Measurements from ENCODE around the gene GTF2H4.
"Not testable (repeated sequence)": the region's sequence is repeated elsewhere in the genome, so short reads cannot be mapped to it uniquely, and the experiment has no call there.

GTF2H4 gene

GRCh38 chr6:30895343-30895742 lies 12.7 kb upstream of the GTF2H4 start:
- no peak for DNase-seq (ENCODE audit: low spot score)

GRCh38 chr6:30896541-30896940 lies 11.5 kb upstream of the GTF2H4 start:
- no peak for DNase-seq (ENCODE audit: low spot score)

- no peak for DNase-seq (ENCODE audit: low spot score)
Observed at GRCh38 chr6:30897882-30898281, 10.1 kb upstream of the GTF2H4 start.

GRCh38 chr6:30898750-30899360 lies 9.2 kb upstream of the GTF2H4 start:
- no peak for DNase-seq (ENCODE audit: low spot score)

- no peak for DNase-seq (ENCODE audit: low spot score)
Observed at GRCh38 chr6:30900863-30901417, 7.1 kb upstream of the GTF2H4 start.

GRCh38 chr6:30901436-30901835 lies 6.6 kb upstream of the GTF2H4 start:
- no peak for DNase-seq (ENCODE audit: low spot score)

GRCh38 chr6:30902196-30902595 lies 5.8 kb upstream of the GTF2H4 start:
- not testable (repeated sequence) for DNase-seq (ENCODE audit: low spot score)

GRCh38 chr6:30902709-30903108 lies 5.3 kb upstream of the GTF2H4 start:
- DNase-seq (ENCODE audit: low spot score), result peak; percentile 57

GRCh38 chr6:30903236-30903635 lies 4.8 kb upstream of the GTF2H4 start:
- no peak for DNase-seq (ENCODE audit: low spot score)

GRCh38 chr6:30907290-30907757 lies 683 bp upstream of the GTF2H4 start:
- peak; percentile 43 for DNase-seq (ENCODE audit: low spot score)

- DNase-seq (ENCODE audit: low spot score), result no peak
Observed at GRCh38 chr6:30908700-30909099, 693 bp downstream of the GTF2H4 start.

- not testable (repeated sequence) for DNase-seq (ENCODE audit: low spot score)
Observed at GRCh38 chr6:30910473-30910872, 2.5 kb downstream of the GTF2H4 start.

- no peak for DNase-seq (ENCODE audit: low spot score)
Observed at GRCh38 chr6:30912746-30913520, 4.9 kb downstream of the GTF2H4 start.

GRCh38 chr6:30913721-30914075 lies 5.7 kb downstream of the GTF2H4 start:
- DNase-seq (ENCODE audit: low spot score), result no peak

- DNase-seq (ENCODE audit: low spot score), result peak; percentile 95
Observed at GRCh38 chr6:30914076-30914853, 6.3 kb downstream of the GTF2H4 start, which contains the start of gene VARS2. Gene VARS2 (plus strand): TSS chr6:30914238. CDS start chr6:30914837, 599 bp downstream.

- peak; percentile 25 for DNase-seq (ENCODE audit: low spot score)
Observed at GRCh38 chr6:30914854-30915590, 7.0 kb downstream of the GTF2H4 start.

GRCh38 chr6:30915591-30915946 lies 7.6 kb downstream of the GTF2H4 start:
- DNase-seq (ENCODE audit: low spot score), result peak; percentile 83

- peak; percentile 84 for DNase-seq (ENCODE audit: low spot score)
Observed at GRCh38 chr6:30917041-30917440, 9.0 kb downstream of the GTF2H4 start.

GRCh38 chr6:30917487-30917886 lies 9.5 kb downstream of the GTF2H4 start:
- no peak for DNase-seq (ENCODE audit: low spot score)

GRCh38 chr6:30918670-30919069 lies 10.7 kb downstream of the GTF2H4 start:
- DNase-seq (ENCODE audit: low spot score), result no peak

- DNase-seq (ENCODE audit: low spot score), result peak; percentile 89
Observed at GRCh38 chr6:30922447-30922852, 14.4 kb downstream of the GTF2H4 start.

All from kidney tubule cell (primary cell).